CD4-positive, alpha-beta T cell treated with Interleukin-15 for 1 hour (primary cell): ENCODE data around the gene COL24A1.
"Not testable (repeated sequence)": the region's sequence is repeated elsewhere in the genome, so short reads cannot be mapped to it uniquely, and the experiment has no call there.

ENCODE experiments used
- DNase-seq: peaks from one replicate; pipeline ENCODE4 v3.0.0-alpha.2; 2020

COL24A1 gene

DNA sequence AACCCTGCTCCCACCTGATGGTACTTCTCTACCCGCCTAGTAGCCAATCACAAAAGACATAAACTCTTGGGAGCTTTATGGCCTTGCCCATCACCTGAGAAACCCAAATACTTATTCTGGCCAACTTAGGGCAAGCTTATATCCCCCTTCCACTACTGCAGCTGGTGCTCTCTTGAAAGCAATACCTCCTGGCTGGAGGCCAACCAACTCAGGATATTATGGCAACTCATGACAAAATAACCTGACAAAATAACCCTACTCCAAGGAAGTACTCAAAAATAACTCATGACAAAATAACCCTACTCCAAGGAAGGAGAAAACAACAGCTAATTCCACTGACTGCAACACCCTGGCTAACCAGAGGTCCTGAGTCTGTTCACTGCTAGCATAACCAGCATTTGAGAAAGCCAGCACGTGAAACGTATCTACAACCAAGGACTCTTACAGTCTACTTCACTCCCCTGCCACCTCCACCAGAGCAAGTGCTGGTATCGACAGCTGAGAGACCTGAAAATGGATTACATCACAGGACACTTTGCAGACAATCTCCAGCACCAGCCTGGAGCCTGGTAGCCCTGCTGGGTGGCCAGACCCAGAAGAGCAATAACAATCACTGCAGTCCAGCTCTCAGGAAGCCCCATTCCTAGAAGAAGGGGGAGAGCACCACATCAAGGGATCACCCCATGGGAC lies 179.9 kb downstream of the COL24A1 start:
- DNase-seq, result no peak

DNA sequence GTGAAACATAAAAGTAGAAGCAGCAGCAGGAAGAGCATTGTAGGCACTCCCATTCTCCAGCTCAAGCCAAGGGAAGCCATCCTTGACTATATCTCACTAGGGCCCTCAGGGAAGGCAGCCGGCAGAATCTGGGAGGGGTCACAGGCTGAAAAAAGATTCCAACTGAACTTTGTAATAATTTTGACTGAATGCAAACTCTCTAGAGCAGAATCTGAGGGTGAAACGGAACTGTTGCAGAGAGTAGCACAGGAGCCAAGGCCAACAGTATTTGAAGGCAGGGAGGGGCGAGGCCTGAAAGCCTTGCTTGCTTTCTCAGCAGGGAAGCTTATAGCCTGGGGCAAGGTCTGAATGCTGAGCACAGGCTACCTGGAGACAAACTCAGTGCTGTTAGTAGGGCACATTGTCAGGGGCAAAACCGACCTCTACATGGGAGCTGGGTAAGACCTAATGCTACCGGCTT lies 180.6 kb downstream of the COL24A1 start:
- DNase-seq, result no peak

DNA sequence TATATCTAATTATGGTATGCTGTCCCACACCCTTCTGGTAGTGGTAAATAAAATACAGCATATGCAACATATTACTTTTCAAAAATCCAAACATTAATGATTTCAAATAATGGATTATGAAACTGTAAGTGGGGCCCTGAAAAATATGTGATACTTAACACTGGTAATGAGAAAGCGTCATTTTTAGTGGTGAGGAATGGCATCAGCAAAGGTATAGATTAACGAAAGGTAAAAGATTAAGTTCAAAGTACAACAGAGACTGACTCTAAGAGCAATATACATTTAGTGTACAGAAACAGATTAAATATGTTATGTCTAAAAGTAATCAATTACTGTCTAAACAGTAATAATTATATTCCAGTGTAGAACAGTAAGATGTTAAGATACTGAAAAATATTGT lies 194.1 kb downstream of the COL24A1 start:
- no peak for DNase-seq

DNA sequence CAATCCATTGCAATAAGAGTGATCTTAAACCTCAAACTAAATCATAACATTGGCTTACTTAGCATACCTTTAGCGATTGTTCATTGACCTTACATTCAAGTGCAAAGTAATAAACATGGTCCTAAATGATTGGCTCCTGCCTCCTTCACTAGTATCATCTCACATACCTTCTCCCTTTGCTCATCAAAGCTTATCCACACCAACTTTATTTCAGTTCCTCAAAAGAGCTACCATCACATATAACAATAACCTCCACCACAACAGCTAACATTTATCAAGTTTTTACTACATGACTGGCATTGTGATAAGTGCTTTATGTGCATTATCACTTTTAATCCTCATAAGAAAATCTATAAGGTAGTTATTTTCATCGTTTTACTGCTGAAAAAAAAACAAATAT lies 198.8 kb downstream of the COL24A1 start:
- no peak for DNase-seq

DNA sequence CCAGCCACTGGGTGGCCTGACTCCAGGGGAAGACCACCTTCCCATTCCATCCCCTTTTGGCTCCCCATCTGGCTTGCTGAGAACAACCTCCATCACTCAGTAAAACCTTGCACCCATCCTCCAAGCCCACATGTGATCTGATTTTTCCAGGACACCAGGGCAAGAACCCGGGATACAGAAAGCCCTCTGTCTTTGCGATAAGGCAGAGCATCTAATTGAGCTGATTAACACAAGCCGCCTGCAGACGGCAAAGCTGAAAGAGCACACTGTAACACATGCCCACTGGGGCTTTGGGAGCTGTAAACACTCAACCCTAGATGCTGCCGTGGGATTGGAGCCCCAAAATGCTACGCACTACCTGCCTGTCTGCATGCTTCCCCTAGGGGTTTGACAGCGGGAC lies 201.4 kb downstream of the COL24A1 start:
- not testable (repeated sequence) for DNase-seq

DNA sequence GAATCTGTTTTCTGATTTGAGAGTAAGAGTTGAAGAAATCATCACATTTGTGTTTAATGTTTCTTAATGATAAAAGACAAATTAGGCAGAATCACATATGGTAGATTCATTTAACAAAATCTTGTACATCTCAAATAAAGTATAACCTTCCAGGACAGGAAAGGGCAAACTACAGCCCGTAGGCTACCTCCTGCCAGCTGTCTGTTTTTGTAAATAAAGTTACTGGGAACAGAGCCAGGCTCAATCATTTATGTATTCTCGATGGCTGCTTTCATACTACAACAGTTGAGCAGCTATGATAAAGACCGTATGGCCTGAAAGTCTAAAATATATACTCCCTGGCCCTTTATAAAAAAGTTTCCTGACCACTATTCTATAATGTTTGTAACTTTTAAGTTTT lies 204.1 kb downstream of the COL24A1 start:
- no peak for DNase-seq

DNA sequence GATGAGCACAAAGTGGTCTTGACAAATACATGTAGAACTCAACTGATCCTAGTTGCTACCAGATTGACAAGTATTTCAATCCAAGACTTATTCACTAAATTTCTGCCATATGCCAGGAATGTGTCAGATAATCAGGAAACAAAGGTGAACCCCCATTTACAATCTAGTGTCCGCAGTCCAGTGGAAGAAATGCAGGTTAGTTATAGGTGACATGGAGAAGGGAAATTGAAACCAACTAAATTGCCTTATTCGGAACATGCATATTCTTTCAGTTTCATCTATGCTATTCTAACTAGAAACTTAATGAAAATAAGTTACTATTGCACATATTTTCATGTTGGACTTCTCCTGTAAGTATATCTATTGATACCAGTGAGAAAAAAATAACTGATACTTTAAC lies 209.4 kb downstream of the COL24A1 start:
- DNase-seq, result no peak

DNA sequence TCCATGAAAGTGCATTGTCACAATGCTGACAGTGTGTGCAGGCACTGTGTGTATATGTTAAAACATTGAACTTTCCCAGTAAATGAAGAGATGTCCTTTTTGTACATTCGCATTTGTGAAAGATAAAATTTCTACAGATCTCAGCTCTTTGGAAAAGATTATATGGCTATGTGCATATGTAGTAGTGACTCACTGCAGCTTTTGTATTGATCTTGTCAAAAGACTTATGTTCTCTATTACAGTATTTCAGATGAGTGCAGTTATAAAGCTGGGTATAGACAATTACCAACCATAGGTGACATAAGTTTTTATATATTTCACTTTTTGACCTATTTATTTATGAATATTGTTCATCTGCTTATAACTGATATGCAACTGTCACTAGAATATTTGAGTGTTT lies 212.6 kb downstream of the COL24A1 start:
- no peak for DNase-seq

DNA sequence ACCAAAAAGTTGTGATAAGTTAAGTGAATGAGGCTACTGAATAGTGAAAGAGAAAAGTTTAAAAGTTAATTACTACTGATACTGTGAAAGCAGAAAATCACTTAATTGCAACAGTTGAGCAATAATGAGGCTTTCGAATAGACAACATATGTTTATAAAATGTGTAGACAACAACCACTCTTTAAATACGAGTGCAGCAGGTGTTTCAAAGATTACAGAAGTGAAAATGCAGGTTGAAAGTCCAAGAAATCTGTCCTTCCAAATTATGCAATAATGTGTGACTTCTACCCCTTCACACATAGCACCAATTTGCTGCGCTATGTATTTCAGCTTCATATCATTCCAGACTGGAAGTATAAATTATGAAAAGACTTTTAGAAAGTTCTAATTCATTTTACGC lies 213.0 kb downstream of the COL24A1 start:
- DNase-seq, result no peak

DNA sequence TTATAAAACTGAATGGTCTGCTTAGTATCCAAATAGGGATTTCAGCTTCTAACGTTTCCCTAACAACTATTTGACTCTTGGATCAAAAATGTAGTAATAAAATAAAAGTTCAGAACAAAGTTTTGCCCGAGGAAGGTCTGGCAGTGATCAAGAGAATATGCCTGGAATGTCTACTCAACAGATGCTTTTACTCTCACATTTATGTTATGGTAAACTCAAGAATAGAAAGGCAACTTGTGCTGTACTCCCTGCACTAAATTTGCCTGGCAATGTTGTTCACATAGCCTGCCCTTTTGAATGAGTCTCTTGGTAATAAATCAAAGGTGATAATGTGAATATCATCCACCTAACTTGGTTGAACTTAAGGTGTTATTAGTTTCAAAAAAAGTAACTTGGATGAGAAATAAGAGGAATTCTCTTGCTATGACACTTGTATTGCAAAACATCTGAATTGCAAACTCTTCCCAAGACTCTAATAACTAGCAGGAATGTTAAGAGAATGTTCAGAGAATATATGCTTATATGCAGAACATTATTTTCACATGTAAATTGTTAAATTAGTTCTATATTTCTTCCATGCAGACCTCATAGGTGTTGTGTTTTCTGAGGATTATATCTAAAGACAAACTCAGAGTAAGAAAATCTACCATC lies 215.8 kb downstream of the COL24A1 start:
- no peak for DNase-seq

DNA sequence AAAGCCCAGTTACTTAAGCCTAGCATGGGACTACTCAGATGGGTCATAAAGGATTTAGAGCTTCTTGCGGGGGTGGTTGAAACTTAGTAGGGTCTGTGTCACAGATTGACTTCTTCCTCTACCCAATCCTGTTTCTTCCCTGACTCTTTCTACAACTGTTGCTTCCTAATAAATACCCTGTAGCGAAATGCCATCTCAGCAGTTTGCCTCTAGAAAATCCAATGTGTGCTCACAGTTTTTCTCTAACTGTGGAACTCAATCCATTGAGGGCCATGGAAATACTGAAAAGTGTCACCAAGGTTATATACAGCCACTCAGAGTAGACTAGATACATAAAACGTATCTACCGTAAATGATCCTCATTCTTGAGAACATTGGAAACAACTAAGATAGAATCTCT lies 217.7 kb downstream of the COL24A1 start:
- no peak for DNase-seq

DNA sequence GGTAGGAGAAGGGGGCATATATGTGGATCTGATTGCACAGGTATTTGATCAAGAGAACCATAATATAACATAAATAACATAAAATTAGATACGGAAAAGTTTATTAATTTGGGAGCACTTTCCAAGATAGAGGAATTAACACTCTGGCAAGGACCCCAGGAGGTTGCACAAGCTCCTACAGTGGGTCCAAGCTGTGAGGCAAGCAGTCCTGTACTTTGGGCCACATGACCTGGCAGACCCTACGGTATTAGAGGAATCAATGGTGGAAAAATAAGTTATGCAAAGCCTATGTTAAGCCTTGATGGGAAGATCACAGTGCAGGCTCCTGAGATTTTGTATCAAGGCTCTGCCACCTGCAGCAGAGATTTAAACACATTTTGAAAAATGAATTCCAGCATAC lies 220.1 kb downstream of the COL24A1 start:
- DNase-seq, result no peak

DNA sequence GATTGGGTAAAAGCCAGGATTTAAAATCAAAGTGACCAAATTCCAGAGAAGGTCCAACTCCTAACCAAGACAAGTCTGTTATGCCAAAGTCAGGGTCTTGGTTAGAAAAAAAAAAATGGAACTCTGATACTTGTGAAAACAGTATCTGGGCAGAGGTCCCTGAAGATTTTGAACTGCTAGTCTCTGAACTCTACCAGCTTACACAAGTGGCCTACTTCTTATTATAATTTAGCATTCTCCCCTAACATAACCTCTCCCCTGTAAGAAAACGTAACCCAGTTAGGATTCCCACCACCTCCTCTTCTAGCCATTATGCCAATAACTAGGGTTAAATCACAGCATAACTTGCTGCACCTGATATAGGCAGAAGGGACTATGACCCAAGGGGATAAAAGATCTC lies 220.5 kb downstream of the COL24A1 start:
- no peak for DNase-seq

DNA sequence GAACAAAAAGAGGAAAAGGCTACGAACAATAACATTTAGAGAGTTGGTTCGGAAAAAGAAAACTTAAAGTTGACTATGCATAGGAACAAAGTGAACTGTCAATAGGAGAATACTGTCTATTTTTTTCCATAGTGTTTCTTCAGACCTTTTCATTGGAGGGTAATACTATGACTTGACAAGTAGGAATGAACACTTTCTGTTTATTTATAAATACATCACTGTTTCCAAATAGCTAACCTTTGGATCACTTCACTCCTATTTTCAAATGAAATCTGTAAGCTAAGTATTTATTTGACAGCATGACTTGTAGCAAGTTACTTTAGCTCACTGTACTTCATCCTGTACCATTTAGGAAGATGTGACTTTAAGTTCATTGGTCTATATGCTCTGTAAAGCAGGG lies 221.3 kb downstream of the COL24A1 start:
- no peak for DNase-seq

DNA sequence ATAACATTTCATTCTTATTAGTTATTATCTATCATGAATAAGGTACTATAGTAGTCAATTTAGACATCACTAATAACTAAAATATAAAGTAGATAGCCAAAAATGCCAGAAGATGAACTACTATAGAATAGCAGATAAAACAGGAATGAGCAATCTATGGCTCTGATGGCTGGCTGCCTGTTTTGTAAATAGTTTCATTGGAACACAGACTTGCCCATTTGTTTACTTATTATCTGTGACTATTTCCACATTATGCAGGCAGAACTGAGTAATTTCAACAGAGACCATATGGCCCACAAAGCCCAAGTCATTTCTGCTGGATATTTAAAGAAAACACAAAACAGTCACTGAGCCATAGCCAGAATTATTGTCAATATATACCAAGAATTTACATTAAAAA lies 222.1 kb downstream of the COL24A1 start:
- DNase-seq, result no peak

DNA sequence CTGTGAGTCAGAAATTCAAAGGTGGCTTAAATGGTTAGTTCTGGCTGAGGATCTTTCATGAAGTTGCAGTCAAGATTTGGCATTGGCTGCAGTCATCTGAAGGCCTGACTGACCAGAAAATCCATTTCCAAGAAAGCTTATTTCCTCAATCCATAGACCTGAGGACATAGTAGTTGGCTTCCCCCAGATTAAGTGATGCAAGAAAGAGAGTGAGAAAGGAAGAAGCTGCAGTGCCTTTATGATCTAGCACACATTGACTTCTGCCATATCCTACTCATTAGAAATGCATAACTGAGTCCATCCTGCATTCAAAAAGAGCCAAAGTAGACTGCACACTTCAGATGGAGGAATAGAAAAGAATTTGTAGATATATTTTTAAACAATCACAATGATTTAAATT lies 222.6 kb downstream of the COL24A1 start:
- DNase-seq, result no peak

DNA sequence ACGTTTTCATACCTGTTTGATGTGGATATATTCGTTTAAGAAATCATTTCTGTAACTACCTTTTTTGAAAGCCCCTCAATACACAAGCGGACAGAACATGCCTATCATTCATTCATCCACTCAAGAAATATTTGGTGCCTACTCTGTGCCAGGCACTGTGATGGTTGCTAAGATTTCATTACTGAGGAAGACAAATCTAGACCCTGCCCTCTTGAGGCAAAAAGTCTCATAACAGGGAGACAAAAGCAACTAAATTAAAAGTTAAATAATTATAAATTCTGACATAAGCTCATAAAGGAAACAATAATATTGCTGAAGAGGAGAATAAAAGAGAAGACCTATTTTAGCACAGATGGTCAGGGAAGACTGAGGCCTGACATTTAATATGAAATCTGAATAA lies 244.8 kb downstream of the COL24A1 start:
- no peak for DNase-seq

DNA sequence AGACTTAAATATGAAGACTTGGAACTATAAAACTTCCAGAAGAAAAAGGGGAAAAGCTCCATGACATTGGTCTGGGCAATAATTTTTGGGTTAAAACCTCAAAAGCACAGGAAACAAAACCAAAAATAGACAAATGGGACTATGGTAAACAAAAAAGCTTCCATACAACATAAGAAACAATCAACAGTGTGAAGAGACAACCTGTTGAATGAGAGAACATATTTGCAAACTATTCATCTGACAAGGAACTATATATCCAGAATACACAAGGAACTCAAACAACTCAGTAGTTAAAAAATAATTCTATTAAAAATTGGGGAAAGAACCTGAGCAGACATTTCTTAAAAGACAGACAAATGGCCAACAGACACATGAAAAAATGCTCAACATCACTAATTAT lies 255.7 kb downstream of the COL24A1 start:
- DNase-seq, result no peak

DNA sequence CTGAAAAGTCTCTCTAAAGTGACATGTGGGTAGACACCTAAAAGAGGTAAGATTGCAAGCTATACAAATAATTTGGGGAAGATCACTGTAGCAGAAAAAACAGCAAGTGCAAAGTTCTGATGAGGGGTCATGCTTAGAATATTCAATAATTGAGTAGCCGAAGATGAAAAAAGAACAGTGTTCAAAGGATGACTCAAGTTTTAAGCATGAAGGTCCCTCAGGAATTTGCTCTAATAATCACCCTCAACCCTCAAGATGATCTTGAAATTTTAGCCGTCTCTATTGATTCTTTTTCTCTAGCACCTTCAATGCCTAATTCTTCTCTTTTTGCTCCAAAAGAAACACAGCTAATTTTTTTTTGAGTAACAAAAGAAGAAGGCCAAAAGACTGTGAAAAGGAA lies 257.7 kb downstream of the COL24A1 start:
- no peak for DNase-seq

DNA sequence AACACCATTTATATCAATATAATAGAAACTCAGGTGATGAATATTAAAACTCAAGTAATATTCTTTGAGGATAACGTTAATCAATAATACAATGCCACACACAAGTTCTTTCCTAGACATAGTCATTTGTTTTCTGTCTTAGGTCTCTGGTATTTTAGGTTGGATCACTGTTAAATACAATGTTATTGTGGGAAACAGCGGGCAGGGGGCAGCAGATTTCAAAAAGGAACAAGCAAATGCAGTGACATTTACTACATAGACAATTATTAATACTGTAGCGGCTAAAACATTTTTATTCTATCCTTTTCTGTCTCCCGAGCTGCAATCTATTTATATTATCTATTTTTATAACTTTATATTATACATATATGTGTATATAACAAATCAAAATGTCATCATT lies 261.9 kb downstream of the COL24A1 start:
- no peak for DNase-seq

DNA sequence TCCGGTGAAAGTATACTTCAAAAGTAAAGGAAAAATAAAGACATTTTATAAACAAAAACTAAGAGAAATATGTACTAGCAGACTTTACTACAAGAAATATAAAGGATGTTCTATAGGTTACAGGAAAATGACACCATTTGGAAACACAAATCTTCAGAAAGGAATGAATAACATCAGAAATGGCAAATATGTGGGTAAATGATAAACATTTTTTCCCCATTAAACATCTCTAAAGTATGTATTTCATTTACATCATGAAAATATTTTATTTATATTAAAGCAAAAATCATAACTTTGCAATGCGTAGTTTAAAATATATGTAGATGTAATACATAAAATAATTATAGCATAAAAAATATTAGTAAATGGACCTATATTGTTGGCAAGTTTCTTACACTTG lies 264.2 kb downstream of the COL24A1 start:
- no peak for DNase-seq

DNA sequence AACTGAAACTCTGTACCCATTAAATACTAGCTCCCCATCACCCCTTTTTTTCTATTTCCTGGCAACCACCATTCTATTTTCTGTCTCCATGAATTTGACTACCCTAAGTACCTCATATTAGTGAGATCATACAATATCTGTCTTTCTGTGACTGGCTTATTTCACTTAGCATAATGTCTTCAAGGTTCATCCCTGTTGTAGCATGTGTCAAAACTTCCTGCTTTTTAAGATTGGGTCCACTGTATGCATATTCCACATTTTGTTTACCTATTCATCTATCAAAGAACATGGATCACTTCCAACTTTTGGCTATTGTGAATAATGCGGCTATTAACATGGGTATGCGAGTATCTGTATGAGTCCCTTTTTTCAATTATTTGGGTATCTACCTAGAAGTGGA lies 266.7 kb downstream of the COL24A1 start:
- no peak for DNase-seq

DNA sequence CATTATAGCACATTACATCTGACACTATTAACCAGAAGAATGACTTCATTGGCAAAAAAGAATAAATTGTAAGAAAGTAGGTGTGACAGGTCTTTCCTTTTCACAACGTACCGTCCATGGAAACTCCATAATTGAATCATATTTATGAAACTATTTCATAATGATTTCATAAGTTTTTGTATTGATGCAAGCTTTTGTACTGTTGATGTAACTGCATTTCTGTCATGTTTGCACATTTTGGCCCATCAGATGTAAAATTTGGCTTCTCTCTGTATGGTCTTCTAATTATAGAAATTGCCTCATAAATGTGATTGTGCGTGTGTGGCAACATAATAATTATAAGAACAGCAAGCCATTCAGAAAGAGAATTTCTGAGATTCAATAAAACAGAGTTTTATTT lies 267.7 kb downstream of the COL24A1 start:
- DNase-seq, result no peak

DNA sequence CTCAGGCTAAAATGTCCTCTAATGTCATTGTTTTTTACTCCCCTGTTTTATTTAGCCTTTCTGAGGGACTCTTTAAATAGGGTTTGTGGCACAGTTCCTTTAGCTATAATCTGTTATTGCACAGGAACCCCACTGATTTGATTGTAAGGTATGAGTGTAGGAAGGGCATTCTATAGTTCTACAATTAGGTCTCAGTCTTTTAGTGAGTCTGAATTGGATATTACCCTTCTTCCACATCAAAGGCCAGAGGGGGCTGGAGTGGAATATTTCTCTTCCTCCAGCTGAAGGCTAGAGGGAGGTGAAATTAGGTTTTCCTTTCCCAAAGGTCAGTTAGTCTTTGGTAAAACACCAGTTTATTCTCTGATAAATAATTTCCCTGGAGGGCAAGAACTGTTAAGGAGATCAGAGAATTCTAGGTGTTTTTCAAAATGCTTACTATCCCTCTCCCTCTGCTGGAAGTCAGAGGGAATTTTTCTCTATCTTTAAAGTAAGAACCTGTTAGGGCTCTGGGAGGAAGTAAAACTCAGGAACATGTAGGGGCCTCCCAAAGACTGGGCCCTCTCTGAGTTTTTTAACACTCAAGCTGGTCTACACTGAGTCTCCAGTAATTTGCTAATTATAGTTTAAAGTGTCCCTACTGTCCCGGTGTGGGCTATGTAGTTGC lies 272.1 kb downstream of the COL24A1 start:
- no peak for DNase-seq

DNA sequence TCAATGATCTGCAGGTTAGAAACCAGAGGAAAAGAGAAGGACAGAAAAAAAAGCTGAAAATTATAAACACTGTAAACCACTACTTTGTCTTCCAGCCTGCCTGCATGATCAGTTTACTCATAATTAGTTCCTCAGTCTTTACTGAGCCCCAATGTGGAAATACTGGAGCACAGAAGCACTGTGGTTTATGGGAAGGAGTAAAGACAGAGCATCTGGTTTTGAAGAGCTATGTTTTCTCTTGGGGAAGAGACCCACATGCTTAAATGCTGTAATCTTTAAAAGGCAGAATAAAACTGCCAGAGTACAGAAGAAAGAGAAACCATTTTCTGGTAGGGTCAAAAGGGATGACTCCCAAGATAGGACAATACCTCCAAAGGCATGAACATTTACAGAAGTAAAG lies 289.4 kb downstream of the COL24A1 start:
- DNase-seq, result no peak
